Measurements from ENCODE around the gene SPARCL1. TPM values are rescaled to one million over a fixed set of nuclear protein-coding genes. Genes with fewer than 3 reads are reported as not detected.

The SPARCL1 gene
- total and polyA plus RNA-seq, 4 donors, result 93.2 to 486 (median 358) TPM

DNA sequence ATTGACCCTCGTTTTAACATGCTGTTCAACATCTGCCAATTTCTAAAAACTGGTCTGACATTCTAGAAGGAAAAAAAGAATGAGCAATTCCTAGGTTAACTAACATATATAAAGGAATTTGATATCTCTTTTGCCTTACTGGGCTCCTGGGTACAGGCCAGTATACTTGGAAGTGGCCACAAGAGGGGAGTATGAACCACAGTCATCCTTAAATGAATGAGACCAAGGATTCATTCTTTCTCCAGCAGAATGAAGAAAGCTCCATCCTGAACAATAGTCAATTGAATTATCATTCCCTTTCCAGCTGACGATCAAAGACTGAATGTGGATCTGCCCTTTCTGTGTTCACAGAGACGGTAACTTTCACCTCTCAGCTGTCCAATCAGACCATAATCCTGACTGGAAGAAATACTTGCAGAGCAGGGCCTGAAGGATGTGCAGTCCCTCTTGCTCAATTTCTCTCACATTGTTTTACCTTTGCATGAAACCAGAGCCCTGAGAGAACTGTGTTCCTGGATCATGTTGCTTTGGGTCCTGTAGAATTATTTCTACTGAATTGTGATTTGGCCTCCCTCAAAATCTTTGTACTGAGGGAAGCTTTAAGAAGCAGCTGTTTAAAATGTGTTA lies 14.8 kb upstream of the SPARCL1 start:
- no peak overlapping the region for H3K27ac ChIP-seq (ENCODE audit: low read depth in 1 of 2, low read length in 1 of 2)
- H3K4me1 ChIP-seq (ENCODE audit: control insufficient read depth in 5 of 5, insufficient read depth in 5 of 5, low read length in 5 of 5), result peaks cover 0 to 8% (median 2%) of the 10 kb centered on the region in 5 donors
- H3K9ac ChIP-seq (ENCODE audit: insufficient read depth in 1 of 2, low read length in 2 of 2), result no peak overlapping the region
- ATAC-seq (ENCODE audit: insufficient read depth, low FRiP score) (no peak), DNase-seq (peak; percentile 43 to 86 (median 75))
- H3K36me3 ChIP-seq (ENCODE audit: control insufficient read depth in 4 of 4, insufficient read depth in 4 of 4, low read length in 4 of 4), result no peaks in the 10 kb centered on the region
- H3K27me3 ChIP-seq (ENCODE audit: control insufficient read depth in 3 of 3, insufficient read depth in 3 of 3, low read length in 2 of 3), result no peaks in the 10 kb centered on the region
- H3K9me3 ChIP-seq (ENCODE audit: control insufficient read depth in 4 of 4, insufficient read depth in 3 of 4, low read length in 3 of 4), result no peaks in the 10 kb centered on the region
- 36 to 57% methylated on average over 3 of the region's 3 CpGs for WGBS, 2 donors
- no peak overlapping the region for H3K4me3 ChIP-seq
- TF ChIP-seq, protein P1, sequence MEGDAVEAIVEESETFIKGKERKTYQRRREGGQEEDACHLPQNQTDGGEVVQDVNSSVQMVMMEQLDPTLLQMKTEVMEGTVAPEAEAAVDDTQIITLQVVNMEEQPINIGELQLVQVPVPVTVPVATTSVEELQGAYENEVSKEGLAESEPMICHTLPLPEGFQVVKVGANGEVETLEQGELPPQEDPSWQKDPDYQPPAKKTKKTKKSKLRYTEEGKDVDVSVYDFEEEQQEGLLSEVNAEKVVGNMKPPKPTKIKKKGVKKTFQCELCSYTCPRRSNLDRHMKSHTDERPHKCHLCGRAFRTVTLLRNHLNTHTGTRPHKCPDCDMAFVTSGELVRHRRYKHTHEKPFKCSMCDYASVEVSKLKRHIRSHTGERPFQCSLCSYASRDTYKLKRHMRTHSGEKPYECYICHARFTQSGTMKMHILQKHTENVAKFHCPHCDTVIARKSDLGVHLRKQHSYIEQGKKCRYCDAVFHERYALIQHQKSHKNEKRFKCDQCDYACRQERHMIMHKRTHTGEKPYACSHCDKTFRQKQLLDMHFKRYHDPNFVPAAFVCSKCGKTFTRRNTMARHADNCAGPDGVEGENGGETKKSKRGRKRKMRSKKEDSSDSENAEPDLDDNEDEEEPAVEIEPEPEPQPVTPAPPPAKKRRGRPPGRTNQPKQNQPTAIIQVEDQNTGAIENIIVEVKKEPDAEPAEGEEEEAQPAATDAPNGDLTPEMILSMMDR (IDR thresholded peaks at IDR 0.05; ENCODE audit: control extremely low read depth, extremely low read depth), result no peak

DNA sequence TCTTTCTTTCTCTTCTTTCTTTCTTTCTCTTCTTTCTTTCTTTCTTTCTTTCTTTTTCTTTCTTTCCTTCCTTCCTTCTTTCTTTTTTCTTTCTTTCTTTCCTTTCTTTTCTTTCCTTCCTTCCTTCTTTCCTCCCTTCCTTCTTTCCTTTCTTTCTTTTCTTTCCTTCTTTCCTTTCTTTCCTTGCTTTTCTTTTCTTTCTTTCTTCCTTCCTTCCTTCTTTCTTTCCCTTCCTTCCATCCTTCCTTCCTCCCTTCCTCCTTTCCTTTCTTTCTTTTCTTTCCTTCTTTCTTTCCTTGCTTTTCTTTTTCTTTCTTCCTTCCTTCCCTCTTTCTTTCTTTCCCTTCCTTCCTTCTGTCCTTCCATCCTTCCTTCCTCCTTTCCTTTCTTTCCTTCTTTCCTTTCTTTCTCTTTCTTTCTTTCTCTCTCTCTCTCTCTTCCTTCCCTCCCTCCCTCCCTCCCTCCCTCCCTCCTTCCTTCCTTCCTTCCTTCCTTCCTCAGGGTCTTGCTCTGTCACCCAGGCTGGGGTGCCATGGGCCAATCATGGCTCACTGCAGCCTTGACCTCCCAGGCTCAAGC lies 13.6 kb upstream of the SPARCL1 start:
- peaks cover 0 to 8% (median 2%) of the 10 kb centered on the region in 5 donors for H3K4me1 ChIP-seq (ENCODE audit: control insufficient read depth in 5 of 5, insufficient read depth in 5 of 5, low read length in 5 of 5)
- H3K27ac ChIP-seq (ENCODE audit: low read depth in 1 of 2, low read length in 1 of 2), result no peak overlapping the region

GRCh38 chr4:87541956-87542709 lies 13.0 kb upstream of the SPARCL1 start:
- ATAC-seq (ENCODE audit: insufficient read depth, low FRiP score), result no peak
- no peak overlapping the region for H3K4me3 ChIP-seq
- H3K9me3 ChIP-seq (ENCODE audit: control insufficient read depth in 4 of 4, insufficient read depth in 3 of 4, low read length in 3 of 4), result peaks cover 0 to 2% (median 0%) of the 10 kb centered on the region in 4 donors
- 71 to 88% methylated on average over 6 of the region's 6 CpGs for WGBS, 2 donors
- no peaks in the 10 kb centered on the region for H3K36me3 ChIP-seq (ENCODE audit: control insufficient read depth in 4 of 4, insufficient read depth in 4 of 4, low read length in 4 of 4)
- H3K4me1 ChIP-seq (ENCODE audit: control insufficient read depth in 5 of 5, insufficient read depth in 5 of 5, low read length in 5 of 5), result peaks cover 0 to 8% (median 2%) of the 10 kb centered on the region in 5 donors
- peak overlapping the region in 1 of 2 donors; percentile 41 for H3K27ac ChIP-seq (ENCODE audit: low read depth in 1 of 2, low read length in 1 of 2)
- no peaks in the 10 kb centered on the region for H3K27me3 ChIP-seq (ENCODE audit: control insufficient read depth in 3 of 3, insufficient read depth in 3 of 3, low read length in 2 of 3)
- H3K9ac ChIP-seq (ENCODE audit: insufficient read depth in 1 of 2, low read length in 2 of 2), result no peak overlapping the region
- DNase-seq, result no peak
- TF ChIP-seq, protein P1 (IDR thresholded peaks at IDR 0.05; ENCODE audit: control extremely low read depth, extremely low read depth), result no peak

More for the DNA sequence above, 13.6 kb upstream of the SPARCL1 start:
- ATAC-seq (ENCODE audit: insufficient read depth, low FRiP score) (no peak), DNase-seq (no peak)
- no peak overlapping the region for H3K4me3 ChIP-seq
- TF ChIP-seq, protein P1 (IDR thresholded peaks at IDR 0.05; ENCODE audit: control extremely low read depth, extremely low read depth), result no peak
- no peaks in the 10 kb centered on the region for H3K27me3 ChIP-seq (ENCODE audit: control insufficient read depth in 3 of 3, insufficient read depth in 3 of 3, low read length in 2 of 3)
- no peaks in the 10 kb centered on the region for H3K36me3 ChIP-seq (ENCODE audit: control insufficient read depth in 4 of 4, insufficient read depth in 4 of 4, low read length in 4 of 4)
- no peak overlapping the region for H3K9ac ChIP-seq (ENCODE audit: insufficient read depth in 1 of 2, low read length in 2 of 2)
- peaks cover 0 to under 1% (median 0%) of the 10 kb centered on the region in 4 donors for H3K9me3 ChIP-seq (ENCODE audit: control insufficient read depth in 4 of 4, insufficient read depth in 3 of 4, low read length in 3 of 4)
